ENCODE data around the gene CGREF1. TPM values are rescaled to one million over a fixed set of nuclear protein-coding genes. Genes with fewer than 3 reads are reported as not detected.

The CGREF1 gene, protein sequence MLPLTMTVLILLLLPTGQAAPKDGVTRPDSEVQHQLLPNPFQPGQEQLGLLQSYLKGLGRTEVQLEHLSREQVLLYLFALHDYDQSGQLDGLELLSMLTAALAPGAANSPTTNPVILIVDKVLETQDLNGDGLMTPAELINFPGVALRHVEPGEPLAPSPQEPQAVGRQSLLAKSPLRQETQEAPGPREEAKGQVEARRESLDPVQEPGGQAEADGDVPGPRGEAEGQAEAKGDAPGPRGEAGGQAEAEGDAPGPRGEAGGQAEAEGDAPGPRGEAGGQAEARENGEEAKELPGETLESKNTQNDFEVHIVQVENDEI
- 1.8 and 2.4 TPM in 2 replicates for total RNA-seq (ENCODE audit: low replicate concordance)
- long read RNA-seq, result 0 reads

DNA sequence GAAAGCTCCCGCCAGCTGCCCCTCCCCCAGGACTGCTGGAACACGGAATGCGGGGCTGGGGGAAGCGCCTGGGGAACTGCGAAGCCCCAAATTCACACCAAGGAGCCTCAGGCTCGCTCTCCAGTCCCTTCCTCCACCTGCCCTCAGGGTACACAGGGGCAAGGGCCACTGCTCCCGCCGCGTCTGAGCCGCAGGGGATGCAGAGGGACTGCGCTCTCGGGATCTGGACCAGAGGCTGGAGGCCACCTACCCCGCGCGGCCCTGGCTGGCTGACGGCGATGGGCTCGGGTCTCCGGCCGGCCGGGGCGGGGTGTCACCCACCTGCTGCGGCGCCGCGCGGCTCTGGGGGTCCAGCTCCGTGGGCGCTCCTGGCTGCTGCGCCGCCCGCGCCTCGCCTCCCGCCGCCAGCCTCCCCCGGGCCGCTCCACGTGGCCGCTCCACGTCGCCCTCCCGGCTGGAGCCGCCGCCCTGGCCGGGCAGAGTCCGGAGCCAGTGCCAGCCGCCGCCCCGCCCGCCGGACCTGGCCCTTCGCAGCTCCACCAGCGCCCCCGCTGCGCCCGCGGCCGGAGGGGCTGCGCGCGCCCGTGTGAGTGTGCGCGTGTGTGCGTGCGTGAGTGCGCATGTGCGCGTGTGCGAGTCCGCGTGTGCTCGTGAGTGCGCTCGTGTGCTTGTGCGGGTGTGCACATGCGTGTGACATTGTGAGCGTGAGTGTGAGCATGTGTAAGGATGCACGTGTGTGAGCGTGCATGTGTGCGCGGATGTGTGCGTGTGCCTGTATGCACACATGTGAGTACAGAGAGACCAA is at the start of gene CGREF1:
Gene CGREF1, minus strand, starts transcription at position 604 of the 805 bp plus-strand sequence. CDS start 14,762 bp downstream, outside the sequence.
- Mint-ChIP-seq H3K4me1 (ENCODE audit: unreplicated experiment) (peaks cover 9% of the 10 kb centered on the region), H3K27me3 (peaks cover 78% of the 10 kb centered on the region), H3K36me3 (no peaks in the 10 kb centered on the region), H3K9me3 (no peaks in the 10 kb centered on the region), H3K4me3 (peak within 1 kb of the TSS; percentile 86), H3K27ac (no peak within 1 kb of the TSS)
- TF ChIP-seq, protein P1, sequence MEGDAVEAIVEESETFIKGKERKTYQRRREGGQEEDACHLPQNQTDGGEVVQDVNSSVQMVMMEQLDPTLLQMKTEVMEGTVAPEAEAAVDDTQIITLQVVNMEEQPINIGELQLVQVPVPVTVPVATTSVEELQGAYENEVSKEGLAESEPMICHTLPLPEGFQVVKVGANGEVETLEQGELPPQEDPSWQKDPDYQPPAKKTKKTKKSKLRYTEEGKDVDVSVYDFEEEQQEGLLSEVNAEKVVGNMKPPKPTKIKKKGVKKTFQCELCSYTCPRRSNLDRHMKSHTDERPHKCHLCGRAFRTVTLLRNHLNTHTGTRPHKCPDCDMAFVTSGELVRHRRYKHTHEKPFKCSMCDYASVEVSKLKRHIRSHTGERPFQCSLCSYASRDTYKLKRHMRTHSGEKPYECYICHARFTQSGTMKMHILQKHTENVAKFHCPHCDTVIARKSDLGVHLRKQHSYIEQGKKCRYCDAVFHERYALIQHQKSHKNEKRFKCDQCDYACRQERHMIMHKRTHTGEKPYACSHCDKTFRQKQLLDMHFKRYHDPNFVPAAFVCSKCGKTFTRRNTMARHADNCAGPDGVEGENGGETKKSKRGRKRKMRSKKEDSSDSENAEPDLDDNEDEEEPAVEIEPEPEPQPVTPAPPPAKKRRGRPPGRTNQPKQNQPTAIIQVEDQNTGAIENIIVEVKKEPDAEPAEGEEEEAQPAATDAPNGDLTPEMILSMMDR (conservative IDR thresholded peaks at IDR 0.05), result no peak
- no peak for DNase-seq (ENCODE audit: extremely low spot score, unreplicated experiment)

DNA sequence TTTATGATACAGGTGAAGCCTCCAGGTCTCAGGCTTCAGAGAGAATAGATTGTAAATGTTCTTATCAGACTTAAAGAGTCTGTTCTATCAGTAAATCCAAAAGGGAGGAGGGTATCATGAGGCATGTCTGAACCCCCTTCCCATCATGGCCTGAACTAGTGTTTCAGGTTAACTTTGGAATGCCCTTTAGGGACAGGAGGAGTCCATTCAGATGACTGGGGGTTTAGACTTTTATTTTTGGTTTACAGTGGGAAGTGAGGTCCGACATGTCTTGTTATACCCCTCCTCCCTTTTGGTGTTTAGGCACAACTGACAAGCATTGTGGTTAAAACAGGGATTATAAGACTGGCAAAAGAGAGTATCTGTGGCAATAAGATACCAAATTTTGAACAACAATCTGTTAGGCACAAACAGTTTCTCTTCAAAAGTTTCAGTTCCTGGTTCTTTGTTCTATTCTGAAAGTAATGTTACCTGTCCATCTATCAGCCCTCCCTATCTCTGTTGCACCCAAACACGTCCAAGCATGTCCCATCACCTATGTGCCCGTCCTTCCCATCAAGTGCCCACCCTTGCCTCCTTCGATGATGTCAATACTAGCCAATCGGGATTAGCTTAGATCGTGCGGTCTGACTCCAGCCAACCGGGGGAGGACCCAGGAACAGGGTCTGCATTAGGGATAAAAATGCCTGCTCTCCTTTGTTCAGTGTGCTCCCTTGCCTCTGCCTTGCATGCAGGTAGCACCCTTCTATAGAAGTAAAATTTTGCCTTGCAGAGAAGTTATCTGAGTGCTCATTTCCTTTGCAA is 46.2 kb upstream of the CGREF1 start:
- Mint-ChIP-seq H3K4me3 (no peak overlapping the region), H3K9me3 (no peaks in the 10 kb centered on the region), H3K4me1 (ENCODE audit: unreplicated experiment) (no peaks in the 10 kb centered on the region), H3K27me3 (peaks cover 15% of the 10 kb centered on the region), H3K36me3 (no peaks in the 10 kb centered on the region), H3K27ac (no peak overlapping the region)
- no peak for DNase-seq (ENCODE audit: extremely low spot score, unreplicated experiment)
- TF ChIP-seq, protein P1 (conservative IDR thresholded peaks at IDR 0.05), result no peak

DNA sequence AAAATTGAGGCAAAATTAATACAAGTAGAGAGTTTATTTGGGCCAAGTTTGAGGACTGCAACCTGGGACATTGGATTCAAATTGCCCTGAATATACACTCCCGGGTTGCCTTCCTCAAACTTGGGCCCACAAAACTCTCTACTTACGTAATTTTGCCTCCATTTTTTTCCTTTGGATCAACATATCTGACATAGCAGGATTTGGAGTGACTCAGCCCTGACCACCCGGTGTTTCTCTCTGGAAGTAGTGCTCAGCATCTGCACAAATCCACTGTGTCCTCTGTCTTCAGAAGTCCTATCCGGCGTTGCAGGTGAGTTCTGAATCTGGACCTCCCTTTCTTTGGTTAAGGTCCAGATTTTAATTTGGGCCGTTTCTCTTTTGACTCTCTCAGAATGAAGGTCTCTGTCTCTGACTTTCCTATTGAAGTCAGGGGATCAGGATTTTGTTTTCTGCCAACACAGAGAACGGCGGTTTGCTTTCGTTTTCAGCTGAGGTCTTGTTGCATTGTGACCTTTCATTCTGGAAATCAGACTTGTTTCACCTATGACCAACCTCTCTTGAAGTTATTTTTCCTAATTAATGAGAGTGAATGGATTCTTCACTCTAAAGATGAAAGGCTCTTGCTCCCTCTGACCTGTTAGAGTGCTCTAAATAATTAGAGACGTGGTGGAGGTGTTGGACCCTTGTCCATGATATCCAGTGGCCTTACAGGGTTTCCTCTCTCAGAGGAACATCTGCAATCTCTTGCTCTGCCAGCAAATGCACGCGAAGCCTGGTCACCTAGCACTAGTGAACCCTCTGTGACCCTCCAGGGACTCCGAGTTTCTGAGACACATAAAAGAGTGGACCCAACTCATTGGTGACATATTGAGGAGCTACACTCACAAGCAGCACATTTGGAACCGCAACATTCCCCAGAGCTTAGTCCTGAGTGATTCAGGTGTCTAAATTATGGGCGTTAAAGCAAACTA is 43.5 kb upstream of the CGREF1 start:
- Mint-ChIP-seq H3K9me3 (no peaks in the 10 kb centered on the region), H3K27ac (no peak overlapping the region), H3K4me1 (ENCODE audit: unreplicated experiment) (no peaks in the 10 kb centered on the region), H3K4me3 (no peak overlapping the region), H3K36me3 (no peaks in the 10 kb centered on the region), H3K27me3 (peaks cover 3% of the 10 kb centered on the region)
- DNase-seq (ENCODE audit: extremely low spot score, unreplicated experiment), result no peak
- TF ChIP-seq, protein P1 (conservative IDR thresholded peaks at IDR 0.05), result no peak

DNA sequence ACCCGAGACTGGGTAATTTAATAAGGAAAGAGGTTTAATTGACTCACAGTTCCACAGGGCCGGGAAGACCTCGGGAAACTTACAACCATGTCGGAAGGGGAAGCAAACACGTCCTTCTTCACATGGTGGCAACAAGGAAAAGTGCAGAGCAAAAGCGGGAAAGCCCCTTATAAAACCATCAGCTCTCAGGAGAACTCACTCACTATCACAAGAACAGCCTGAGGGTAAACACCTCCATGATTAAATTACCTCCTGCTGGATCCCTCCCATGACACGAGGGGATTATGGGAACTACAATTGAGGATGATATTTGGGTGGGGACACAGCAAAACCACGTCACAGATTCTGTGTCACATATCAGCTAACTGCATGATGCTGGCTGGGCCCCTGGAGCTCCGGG is 41.3 kb upstream of the CGREF1 start:
- TF ChIP-seq, protein P1 (conservative IDR thresholded peaks at IDR 0.05), result no peak
- H3K9me3 Mint-ChIP-seq, result no peaks in the 10 kb centered on the region
- no peak overlapping the region for H3K27ac Mint-ChIP-seq
- no peak for DNase-seq (ENCODE audit: extremely low spot score, unreplicated experiment)
- no peaks in the 10 kb centered on the region for H3K27me3 Mint-ChIP-seq
- no peaks in the 10 kb centered on the region for H3K4me1 Mint-ChIP-seq (ENCODE audit: unreplicated experiment)
- no peak overlapping the region for H3K4me3 Mint-ChIP-seq
- no peaks in the 10 kb centered on the region for H3K36me3 Mint-ChIP-seq
